Epithelial cell of proximal tubule (primary cell): Measurements from ENCODE around the gene KCTD7. TPM values are rescaled to one million over a fixed set of nuclear protein-coding genes. Genes with fewer than 3 reads are reported as not detected.
"Not testable (repeated sequence)": the region's sequence is repeated elsewhere in the genome, so short reads cannot be mapped to it uniquely, and the experiment has no call there.

ENCODE experiments used
- DNase-seq: peaks from one replicate; pipeline ENCODE4 v3.0.0-alpha.2; 2011; ENCODE audit warnings: low read depth
- H3K4me3 ChIP-seq: 2 replicates; pipeline ENCODE4 v1.5.1; 2011; ENCODE audit warnings: low read depth, mild to moderate bottlenecking, low read length
- total RNA-seq: library from RNA; depleted of rRNA; stranded (reverse); fragments of >200 nt; gene quantifications from 2 replicates; pipeline ENCODE4 v1.2.3, GENCODE V29; 2015
- TF ChIP-seq, protein P1 (sequence below): conservative IDR thresholded peaks from 2 replicates; pipeline ENCODE4 v1.5.1; 2012; ENCODE audit warnings: low read depth, mild to moderate bottlenecking, low read length

KCTD7 gene
- total RNA-seq, 1 donor from 2014 or later, result 8.3 TPM

- no peak overlapping the region for H3K4me3 ChIP-seq
- TF ChIP-seq, protein P1, sequence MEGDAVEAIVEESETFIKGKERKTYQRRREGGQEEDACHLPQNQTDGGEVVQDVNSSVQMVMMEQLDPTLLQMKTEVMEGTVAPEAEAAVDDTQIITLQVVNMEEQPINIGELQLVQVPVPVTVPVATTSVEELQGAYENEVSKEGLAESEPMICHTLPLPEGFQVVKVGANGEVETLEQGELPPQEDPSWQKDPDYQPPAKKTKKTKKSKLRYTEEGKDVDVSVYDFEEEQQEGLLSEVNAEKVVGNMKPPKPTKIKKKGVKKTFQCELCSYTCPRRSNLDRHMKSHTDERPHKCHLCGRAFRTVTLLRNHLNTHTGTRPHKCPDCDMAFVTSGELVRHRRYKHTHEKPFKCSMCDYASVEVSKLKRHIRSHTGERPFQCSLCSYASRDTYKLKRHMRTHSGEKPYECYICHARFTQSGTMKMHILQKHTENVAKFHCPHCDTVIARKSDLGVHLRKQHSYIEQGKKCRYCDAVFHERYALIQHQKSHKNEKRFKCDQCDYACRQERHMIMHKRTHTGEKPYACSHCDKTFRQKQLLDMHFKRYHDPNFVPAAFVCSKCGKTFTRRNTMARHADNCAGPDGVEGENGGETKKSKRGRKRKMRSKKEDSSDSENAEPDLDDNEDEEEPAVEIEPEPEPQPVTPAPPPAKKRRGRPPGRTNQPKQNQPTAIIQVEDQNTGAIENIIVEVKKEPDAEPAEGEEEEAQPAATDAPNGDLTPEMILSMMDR, result no peak
- DNase-seq, result no peak
These were observed 38.5 kb downstream of the KCTD7 start for GRCh38 chr7:66667023-66667728.

- TF ChIP-seq, protein P1, result no peak
- no peak for DNase-seq
- H3K4me3 ChIP-seq, result no peak overlapping the region
These were observed 39.4 kb downstream of the KCTD7 start for GRCh38 chr7:66668112-66668511.

- H3K4me3 ChIP-seq, result no peak overlapping the region
- DNase-seq, result no peak
- TF ChIP-seq, protein P1, result no peak
These were observed 40.0 kb downstream of the KCTD7 start for GRCh38 chr7:66668677-66669076.

- no peak for DNase-seq
- H3K4me3 ChIP-seq, result no peak overlapping the region
- TF ChIP-seq, protein P1, result no peak
These were observed 40.4 kb downstream of the KCTD7 start for GRCh38 chr7:66669088-66669487.

- no peak for DNase-seq
- H3K4me3 ChIP-seq, result no peak overlapping the region
- TF ChIP-seq, protein P1, result no peak
These were observed 40.8 kb downstream of the KCTD7 start for GRCh38 chr7:66669496-66669895.

- TF ChIP-seq, protein P1, result no peak
- H3K4me3 ChIP-seq, result no peak overlapping the region
- no peak for DNase-seq
These were observed 42.4 kb downstream of the KCTD7 start for GRCh38 chr7:66671034-66671433.

DNA sequence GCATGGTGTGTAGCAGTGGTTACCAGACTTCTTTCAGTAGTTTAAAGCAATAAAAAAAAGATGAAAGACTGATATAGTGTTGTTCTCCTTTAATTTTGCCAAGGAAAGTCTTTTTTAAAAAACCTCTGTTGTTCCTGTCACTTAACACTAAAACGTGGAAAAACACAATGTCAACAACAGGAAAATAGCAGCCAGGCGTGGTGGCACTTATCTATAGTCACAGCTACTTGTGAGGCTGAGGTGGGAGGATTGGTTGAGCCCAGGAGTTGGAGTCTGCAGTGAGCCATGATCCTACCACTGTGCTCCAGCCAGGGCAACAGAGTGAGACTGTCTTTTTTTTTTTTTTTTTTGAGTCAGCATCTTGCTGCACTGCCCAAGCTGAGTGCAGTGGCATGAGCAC lies 42.8 kb downstream of the KCTD7 start:
- H3K4me3 ChIP-seq, DNase-seq: not testable (repeated sequence)

DNA sequence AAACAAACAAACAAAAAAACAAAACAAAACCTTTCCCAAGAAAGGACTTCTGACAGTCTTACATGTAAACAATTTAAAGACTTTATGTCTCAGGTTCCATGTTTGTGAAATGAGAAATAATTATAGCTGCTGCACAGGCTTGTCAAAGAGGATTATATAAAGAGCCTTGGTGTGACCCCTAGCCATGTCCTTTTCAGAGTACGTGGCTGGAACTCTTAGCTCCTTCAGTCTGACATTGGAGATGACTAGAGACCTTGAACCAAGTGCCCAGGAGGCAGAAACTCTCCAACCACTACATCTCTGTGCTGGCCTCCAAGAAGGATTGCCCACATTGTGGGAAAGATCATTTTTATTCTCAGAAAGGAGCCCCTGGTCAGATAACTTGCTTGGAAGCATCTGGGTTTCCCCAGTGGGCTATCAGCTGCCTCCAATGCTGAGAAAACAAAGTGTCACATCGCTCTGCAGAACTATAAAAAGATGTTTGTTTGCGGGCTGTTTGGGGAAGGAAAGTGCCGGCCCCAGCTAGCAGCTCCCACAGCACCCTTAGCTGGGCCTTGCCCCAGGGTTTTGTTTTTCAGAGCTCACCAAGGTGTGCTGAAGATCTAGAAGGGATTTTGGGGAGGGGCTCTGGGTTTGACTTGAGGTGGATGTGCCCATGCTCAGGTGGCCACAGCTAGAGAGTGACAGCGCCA lies 43.9 kb downstream of the KCTD7 start:
- DNase-seq, H3K4me3 ChIP-seq: not testable (repeated sequence)

DNA sequence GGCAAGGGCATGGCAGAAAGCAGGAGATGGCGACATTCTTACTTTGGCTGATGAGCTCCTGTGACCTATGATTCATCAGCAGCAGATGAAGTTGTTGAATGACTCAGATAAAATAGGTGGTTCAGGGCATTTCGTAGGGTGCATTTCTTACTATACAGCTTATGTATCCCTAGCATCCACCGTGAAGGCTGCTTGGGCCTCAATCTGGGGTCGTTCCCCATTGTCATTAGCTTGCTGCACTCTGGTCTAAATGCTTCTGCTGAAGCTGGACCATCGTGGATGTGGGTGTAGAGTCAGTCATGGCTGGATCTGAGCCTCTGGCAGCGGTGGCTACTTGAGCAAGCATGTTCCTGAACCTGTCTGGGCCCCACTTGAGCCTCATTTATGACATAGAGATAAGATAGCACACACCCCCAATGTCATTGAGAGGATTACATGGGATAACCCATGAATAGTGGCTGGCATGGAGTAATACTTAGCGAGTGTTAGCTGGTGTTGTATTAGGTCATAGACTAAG lies 44.5 kb downstream of the KCTD7 start:
- DNase-seq, H3K4me3 ChIP-seq: not testable (repeated sequence)
